Left renal pelvis (tissue), 4 donors: ENCODE data around the gene NSRP1. TPM values are rescaled to one million over a fixed set of nuclear protein-coding genes. Genes with fewer than 3 reads are reported as not detected.
"Not testable (repeated sequence)": the region's sequence is repeated elsewhere in the genome, so short reads cannot be mapped to it uniquely, and the experiment has no call there.

Experiments
- DNase-seq, 4 donors: peaks; one replicate each; pipeline ENCODE4 v3.0.0-alpha.2; 2013; ENCODE audit warnings: low read depth in 4 of 4, low spot score in 3 of 4
- polyA plus RNA-seq, 4 donors: library from polyadenylated mRNA; unstranded; fragments of 120-200 nt; gene quantifications; one replicate each; pipeline ENCODE4 v1.2.1, GENCODE V29; 2013; ENCODE audit not compliant: insufficient read length in 4 of 4

Gene NSRP1
- polyA plus RNA-seq, 4 donors: 32.3 to 47.3 (median 37.6) TPM

GRCh38 chr17:30219315-30219714, 102.7 kb downstream of the NSRP1 start:
- DNase-seq: no peak

GRCh38 chr17:30219833-30220232, 103.2 kb downstream of the NSRP1 start:
- DNase-seq: no peak

- no peak for DNase-seq
Measured at GRCh38 chr17:30220414-30220813, 103.8 kb downstream of the NSRP1 start.

GRCh38 chr17:30221346-30221745, 104.7 kb downstream of the NSRP1 start:
- no peak for DNase-seq

- DNase-seq: no peak
Measured at GRCh38 chr17:30222251-30222650, 105.6 kb downstream of the NSRP1 start.

GRCh38 chr17:30222721-30223175, 106.1 kb downstream of the NSRP1 start:
- no peak for DNase-seq

GRCh38 chr17:30224419-30224960, 107.9 kb downstream of the NSRP1 start:
- DNase-seq: no peak

- DNase-seq: no peak
Measured at GRCh38 chr17:30225112-30225511, 108.5 kb downstream of the NSRP1 start.

- DNase-seq: no peak
Measured at GRCh38 chr17:30225919-30226553, 109.4 kb downstream of the NSRP1 start.

- DNase-seq: no peak
Measured at GRCh38 chr17:30226878-30227277, 110.3 kb downstream of the NSRP1 start.

- no peak for DNase-seq
Measured at GRCh38 chr17:30228011-30228410, 111.4 kb downstream of the NSRP1 start.

GRCh38 chr17:30229012-30229411, 112.4 kb downstream of the NSRP1 start:
- no peak for DNase-seq

- not testable (repeated sequence) for DNase-seq
Measured at GRCh38 chr17:30230009-30230408, 113.4 kb downstream of the NSRP1 start.

- no peak for DNase-seq
Measured at GRCh38 chr17:30230596-30231125, 114.0 kb downstream of the NSRP1 start.

- no peak for DNase-seq
Measured at GRCh38 chr17:30232015-30232823, 115.6 kb downstream of the NSRP1 start.

GRCh38 chr17:30232824-30233427, 116.3 kb downstream of the NSRP1 start:
- no peak for DNase-seq

GRCh38 chr17:30234296-30234695, 117.7 kb downstream of the NSRP1 start:
- DNase-seq: no peak

- DNase-seq: no peak
Measured at GRCh38 chr17:30234964-30235363, 118.3 kb downstream of the NSRP1 start.

GRCh38 chr17:30235386-30236296, 119.0 kb downstream of the NSRP1 start, which contains the start of gene SLC6A4:
SLC6A4 (minus strand) TSS chr17:30235697; CDS start chr17:30221958, 13,739 bp downstream.
- DNase-seq: no peak
